ENCODE results near the gene SFTA2. TPM values are rescaled to one million over a fixed set of nuclear protein-coding genes. Genes with fewer than 3 reads are reported as not detected.

SFTA2 gene
- total RNA-seq, 4 donors from 2014 or later: 1.1 TPM; not detected in 3

DNA sequence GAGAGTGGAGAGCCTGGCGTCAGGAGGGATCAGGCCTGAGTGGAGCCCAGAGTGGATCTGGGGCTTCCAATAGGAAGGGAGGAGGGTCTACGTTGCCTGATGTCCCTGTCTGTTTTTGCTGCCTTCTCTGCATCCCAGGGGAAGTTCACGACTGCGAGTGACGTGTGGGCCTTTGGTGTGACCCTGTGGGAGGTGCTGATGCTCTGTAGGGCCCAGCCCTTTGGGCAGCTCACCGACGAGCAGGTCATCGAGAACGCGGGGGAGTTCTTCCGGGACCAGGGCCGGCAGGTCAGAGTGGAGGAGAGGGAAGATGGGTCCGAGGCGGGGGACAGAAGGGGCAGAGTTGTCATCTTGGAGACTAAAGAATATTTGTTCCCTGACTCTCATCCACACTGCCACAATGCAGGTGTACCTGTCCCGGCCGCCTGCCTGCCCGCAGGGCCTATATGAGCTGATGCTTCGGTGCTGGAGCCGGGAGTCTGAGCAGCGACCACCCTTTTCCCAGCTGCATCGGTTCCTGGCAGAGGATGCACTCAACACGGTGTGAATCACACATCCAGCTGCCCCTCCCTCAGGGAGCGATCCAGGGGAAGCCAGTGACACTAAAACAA is 33.1 kb downstream of the SFTA2 start:
- TF ChIP-seq POLR2A (IDR thresholded peaks at IDR 0.05) (no peak), CTCF (IDR thresholded peaks at IDR 0.05) (no peak)
- intact Hi-C loops (cut with DNase I; ENCODE audit: low total_unique reads): no loop called here
- H3K36me3 ChIP-seq: no peaks in the 10 kb centered on the region

DNA sequence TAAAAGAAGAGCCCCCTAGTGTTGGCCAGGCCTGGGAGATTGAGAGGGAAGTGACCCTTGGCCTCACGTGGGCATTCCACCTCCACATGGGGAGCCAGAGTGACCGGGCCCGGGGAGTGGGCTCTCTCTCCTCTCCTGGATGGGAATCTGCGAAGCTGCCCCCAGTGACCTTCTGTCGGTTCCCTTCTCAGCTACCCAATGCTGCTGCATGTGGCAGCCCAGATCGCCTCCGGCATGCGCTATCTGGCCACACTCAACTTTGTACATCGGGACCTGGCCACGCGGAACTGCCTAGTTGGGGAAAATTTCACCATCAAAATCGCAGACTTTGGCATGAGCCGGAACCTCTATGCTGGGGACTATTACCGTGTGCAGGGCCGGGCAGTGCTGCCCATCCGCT is 34.1 kb downstream of the SFTA2 start:
- Histone ChIP-seq H3K27me3 (no peaks in the 10 kb centered on the region), H3K9me3 (no peaks in the 10 kb centered on the region), H3K4me1 (no peaks in the 10 kb centered on the region), H3K27ac (no peak overlapping the region), H3K4me3 (no peak overlapping the region), H3K36me3 (no peaks in the 10 kb centered on the region)
- intact Hi-C loops (cut with DNase I; ENCODE audit: low total_unique reads): no loop called here
- TF ChIP-seq CTCF (IDR thresholded peaks at IDR 0.05) (no peak), POLR2A (IDR thresholded peaks at IDR 0.05) (no peak)
- no peak for DNase-seq

More for the DNA sequence above, 33.1 kb downstream of the SFTA2 start:
- H3K27ac ChIP-seq: no peak overlapping the region
- H3K4me1 ChIP-seq: no peaks in the 10 kb centered on the region
- H3K9me3 ChIP-seq: no peaks in the 10 kb centered on the region
- no peaks in the 10 kb centered on the region for H3K27me3 ChIP-seq
- no peak for DNase-seq
- H3K4me3 ChIP-seq: no peak overlapping the region

DNA sequence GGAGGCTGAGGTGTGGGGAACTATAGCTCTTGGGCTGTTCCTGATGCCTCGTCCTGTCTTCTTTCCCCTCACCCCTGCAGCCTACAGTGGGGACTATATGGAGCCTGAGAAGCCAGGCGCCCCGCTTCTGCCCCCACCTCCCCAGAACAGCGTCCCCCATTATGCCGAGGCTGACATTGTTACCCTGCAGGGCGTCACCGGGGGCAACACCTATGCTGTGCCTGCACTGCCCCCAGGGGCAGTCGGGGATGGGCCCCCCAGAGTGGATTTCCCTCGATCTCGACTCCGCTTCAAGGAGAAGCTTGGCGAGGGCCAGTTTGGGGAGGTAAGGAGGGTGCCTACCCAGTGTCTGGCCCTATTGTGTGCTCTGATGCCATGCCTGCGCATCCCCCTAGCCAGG is 35.4 kb downstream of the SFTA2 start:
- Histone ChIP-seq H3K36me3 (no peaks in the 10 kb centered on the region), H3K4me3 (no peak overlapping the region), H3K27me3 (no peaks in the 10 kb centered on the region), H3K27ac (no peak overlapping the region), H3K9me3 (no peaks in the 10 kb centered on the region), H3K4me1 (no peaks in the 10 kb centered on the region)
- intact Hi-C loops (cut with DNase I; ENCODE audit: low total_unique reads): no loop called here
- DNase-seq: no peak
- no peak for TF ChIP-seq POLR2A (IDR thresholded peaks at IDR 0.05)
- TF ChIP-seq CTCF (IDR thresholded peaks at IDR 0.05): no peak

DNA sequence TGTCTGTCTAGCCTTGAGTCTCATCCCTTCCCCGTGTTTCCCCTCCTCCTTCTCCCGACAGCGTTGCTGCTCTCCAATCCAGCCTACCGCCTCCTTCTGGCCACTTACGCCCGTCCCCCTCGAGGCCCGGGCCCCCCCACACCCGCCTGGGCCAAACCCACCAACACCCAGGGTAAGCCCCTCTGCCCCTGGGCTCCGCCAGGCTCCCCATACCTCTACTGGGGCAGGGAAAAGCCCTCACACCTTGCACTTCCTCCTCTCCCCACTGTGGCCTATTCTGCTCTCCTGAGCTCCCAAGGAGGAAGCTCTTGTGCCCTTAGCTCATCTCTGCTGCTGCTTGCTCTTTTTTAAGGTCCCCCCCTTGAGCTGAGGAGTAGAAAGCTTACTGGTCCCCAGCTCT is 36.6 kb downstream of the SFTA2 start:
- H3K27me3 ChIP-seq: no peaks in the 10 kb centered on the region
- no peak for TF ChIP-seq CTCF (IDR thresholded peaks at IDR 0.05)
- no peak for TF ChIP-seq POLR2A (IDR thresholded peaks at IDR 0.05)
- DNase-seq: no peak
- no peaks in the 10 kb centered on the region for H3K4me1 ChIP-seq
- H3K27ac ChIP-seq: no peak overlapping the region
- intact Hi-C loops (cut with DNase I; ENCODE audit: low total_unique reads): no loop called here
- H3K36me3 ChIP-seq: no peaks in the 10 kb centered on the region
- H3K4me3 ChIP-seq: no peak overlapping the region
- H3K9me3 ChIP-seq: no peaks in the 10 kb centered on the region

- no peaks in the 10 kb centered on the region for H3K4me1 ChIP-seq
- no peaks in the 10 kb centered on the region for H3K27me3 ChIP-seq
- no peak overlapping the region for H3K4me3 ChIP-seq
- no peak for TF ChIP-seq POLR2A (IDR thresholded peaks at IDR 0.05)
- no peak for TF ChIP-seq CTCF (IDR thresholded peaks at IDR 0.05)
- H3K9me3 ChIP-seq: no peaks in the 10 kb centered on the region
- intact Hi-C loops (cut with DNase I; ENCODE audit: low total_unique reads): no loop called here
- no peak overlapping the region for H3K27ac ChIP-seq
- no peak for DNase-seq
- no peaks in the 10 kb centered on the region for H3K36me3 ChIP-seq
These were observed 37.0 kb downstream of the SFTA2 start for GRCh38 chr6:30894935-30895334.

Data from uterus (tissue), 4 donors.